NCI-H510A (cell line): ENCODE results near the gene RIMS3.

Source experiments
- DNase-seq: peaks from one replicate; lab custom pipeline; 2025; lab: John Stamatoyannopoulos, UW

The RIMS3 gene

GRCh38 chr1:40691538-40692428 is 26.3 kb upstream of the RIMS3 start, which contains the start of gene NFYC:
NFYC (plus strand) TSS chr1:40691704; CDS start chr1:40738844, 47,140 bp downstream.
- peak; percentile 100 for DNase-seq

- no peak for DNase-seq
These were observed 25.5 kb upstream of the RIMS3 start for GRCh38 chr1:40690771-40691537.

- no peak for DNase-seq
These were observed 24.3 kb upstream of the RIMS3 start for GRCh38 chr1:40689737-40690136.

- DNase-seq: no peak
These were observed 22.2 kb upstream of the RIMS3 start for GRCh38 chr1:40687661-40688060.

- no peak for DNase-seq
These were observed 21.6 kb upstream of the RIMS3 start for GRCh38 chr1:40687059-40687458.

GRCh38 chr1:40684669-40685068 is 19.2 kb upstream of the RIMS3 start:
- DNase-seq: no peak

- no peak for DNase-seq
These were observed 13.9 kb upstream of the RIMS3 start for GRCh38 chr1:40679165-40679953.

GRCh38 chr1:40676501-40676900 is 11.0 kb upstream of the RIMS3 start:
- DNase-seq: no peak

- DNase-seq: no peak
These were observed 8.0 kb upstream of the RIMS3 start for GRCh38 chr1:40673452-40673851.

- DNase-seq: peak; percentile 74
These were observed 3.5 kb upstream of the RIMS3 start for GRCh38 chr1:40668769-40669525.

- no peak for DNase-seq
These were observed 691 bp downstream of the RIMS3 start for GRCh38 chr1:40664791-40665190.

GRCh38 chr1:40664167-40664537 is 1.3 kb downstream of the RIMS3 start:
- no peak for DNase-seq

- no peak for DNase-seq
These were observed 1.9 kb downstream of the RIMS3 start for GRCh38 chr1:40663324-40664166.

GRCh38 chr1:40662864-40663263 is 2.6 kb downstream of the RIMS3 start:
- no peak for DNase-seq

GRCh38 chr1:40662151-40662550 is 3.3 kb downstream of the RIMS3 start:
- DNase-seq: no peak

GRCh38 chr1:40661678-40662077 is 3.8 kb downstream of the RIMS3 start:
- DNase-seq: no peak

- no peak for DNase-seq
These were observed 5.9 kb downstream of the RIMS3 start for GRCh38 chr1:40659649-40659947.

GRCh38 chr1:40658751-40659648 is 6.5 kb downstream of the RIMS3 start:
- DNase-seq: no peak

GRCh38 chr1:40657046-40657445 is 8.4 kb downstream of the RIMS3 start:
- no peak for DNase-seq
